HG03460 (cell line): ENCODE data around the gene KRT74.

ENCODE experiments used
- ATAC-seq: cut with Tn5 transposase; IDR thresholded peaks from one replicate; pipeline ENCODE4 v1.9.1; 2021; ENCODE audit not compliant: unreplicated experiment

Gene KRT74

DNA sequence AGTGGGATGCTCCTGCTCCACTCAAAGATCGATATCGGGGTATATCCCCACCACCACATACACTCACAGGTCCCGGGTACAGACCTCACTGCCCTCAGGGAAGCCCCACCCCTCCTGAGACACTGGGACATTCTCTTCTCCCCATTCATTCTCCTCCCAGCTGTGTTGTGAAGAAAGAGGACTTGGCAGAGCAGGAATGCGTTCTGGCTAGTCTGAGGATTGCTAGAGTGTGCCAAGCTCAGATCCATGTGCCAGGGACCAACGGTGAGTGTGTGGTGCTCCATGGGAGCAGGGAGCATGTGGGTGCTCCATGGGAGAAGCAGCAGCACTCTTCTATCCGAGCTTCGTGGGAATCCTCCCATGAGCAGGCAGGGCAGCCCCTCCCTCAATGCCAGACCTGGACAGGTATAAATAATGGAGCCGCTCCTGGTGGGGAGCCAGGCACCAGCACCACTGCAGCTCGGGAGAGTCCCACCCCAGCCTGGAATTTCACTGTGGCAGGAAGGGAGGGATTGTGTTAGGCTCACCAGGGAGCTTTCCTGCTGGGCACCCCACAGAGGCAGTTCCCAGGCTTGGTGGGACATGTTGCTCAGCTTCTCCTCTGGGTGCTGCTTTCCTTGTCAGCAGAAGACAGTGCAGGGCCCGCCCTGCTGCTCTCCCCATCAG is 51.2 kb downstream of the KRT74 start:
- no peak for ATAC-seq

- ATAC-seq, result no peak
Observed at GRCh38 chr12:52521568-52522266, 51.9 kb downstream of the KRT74 start.

DNA sequence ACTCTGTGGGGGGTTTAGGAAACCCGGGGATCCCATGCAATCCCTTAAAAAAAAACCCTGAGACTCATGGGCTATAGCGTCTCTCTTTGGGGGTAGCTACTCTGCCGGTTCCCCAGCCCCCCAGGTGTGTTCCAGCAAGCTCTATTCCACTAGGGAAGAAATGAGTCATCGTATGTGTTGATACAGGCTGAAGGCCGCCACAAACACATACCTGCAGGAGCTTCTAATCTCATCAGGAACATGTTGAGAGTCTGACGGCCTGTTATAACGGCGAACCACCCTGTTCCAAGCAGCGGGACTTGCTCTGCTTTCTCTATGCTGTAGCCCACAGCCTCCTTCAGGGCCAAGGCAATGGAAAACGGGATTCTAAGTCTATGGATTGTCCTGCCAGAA is 52.5 kb downstream of the KRT74 start:
- ATAC-seq, result no peak

GRCh38 chr12:52519826-52520662 is 53.6 kb downstream of the KRT74 start, which contains the start of gene KRT5:
TSS of gene KRT5 (minus strand) at chr12:52520394. CDS start at chr12:52520296, 98 bp downstream.
- no peak for ATAC-seq

GRCh38 chr12:52519387-52519703 is 54.3 kb downstream of the KRT74 start:
- no peak for ATAC-seq

- ATAC-seq, result no peak
Observed at GRCh38 chr12:52518574-52519386, 54.9 kb downstream of the KRT74 start.

DNA sequence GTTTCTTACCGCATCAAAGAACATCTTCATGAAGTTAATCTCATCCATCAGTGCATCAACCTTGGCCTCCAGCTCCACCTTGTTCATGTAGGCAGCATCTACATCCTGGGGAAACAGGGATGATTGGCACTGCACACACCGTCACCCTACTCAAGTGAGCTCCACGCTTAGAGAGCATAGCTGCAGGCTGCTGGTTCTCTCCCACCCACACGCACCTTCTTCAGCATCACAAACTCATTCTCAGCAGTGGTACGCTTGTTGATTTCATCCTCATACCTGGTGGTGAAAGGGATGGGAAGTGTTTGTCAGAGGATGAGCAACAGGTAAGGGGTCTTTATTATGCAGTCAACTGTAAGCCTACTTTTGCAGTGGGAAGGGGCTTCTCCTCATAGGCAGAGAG is 55.8 kb downstream of the KRT74 start:
- no peak for ATAC-seq

DNA sequence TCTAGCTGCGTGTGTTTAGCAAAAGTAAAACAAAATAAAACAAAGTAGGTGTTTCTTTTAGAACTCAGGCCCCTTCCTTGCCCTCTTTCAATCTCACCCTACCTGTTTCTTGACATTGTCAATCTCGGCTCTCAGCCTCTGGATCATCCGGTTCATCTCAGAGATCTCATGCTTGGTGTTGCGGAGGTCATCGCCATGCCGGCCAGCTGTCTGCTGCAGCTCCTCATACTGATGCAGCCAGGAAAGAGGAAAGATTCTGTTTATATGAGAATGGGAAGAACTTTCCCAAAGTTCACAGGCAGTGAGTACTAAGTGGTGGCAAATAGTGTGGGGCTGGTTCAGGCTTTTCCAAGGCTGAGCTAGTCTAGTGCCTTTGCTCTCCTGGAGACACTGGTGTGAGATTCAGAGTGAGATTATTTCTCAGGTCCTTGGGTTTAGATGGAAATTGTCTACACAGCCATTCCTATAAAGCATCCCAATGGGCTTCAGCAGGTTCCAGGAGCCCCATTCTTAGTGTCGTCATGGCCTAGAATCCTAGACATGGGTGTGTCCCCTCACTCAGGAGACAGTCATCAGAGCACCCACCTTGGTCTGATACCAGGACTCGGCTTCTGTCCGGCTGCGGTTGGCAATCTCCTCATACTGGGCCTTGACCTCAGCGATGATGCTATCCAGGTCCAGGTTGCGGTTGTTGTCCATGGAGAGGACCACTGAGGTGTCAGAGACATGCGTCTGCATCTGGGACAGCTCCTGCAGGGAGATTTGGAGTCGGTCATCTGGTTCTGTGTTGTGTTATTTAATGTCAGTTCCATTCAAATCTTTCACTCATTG is 56.4 kb downstream of the KRT74 start:
- no peak for ATAC-seq

DNA sequence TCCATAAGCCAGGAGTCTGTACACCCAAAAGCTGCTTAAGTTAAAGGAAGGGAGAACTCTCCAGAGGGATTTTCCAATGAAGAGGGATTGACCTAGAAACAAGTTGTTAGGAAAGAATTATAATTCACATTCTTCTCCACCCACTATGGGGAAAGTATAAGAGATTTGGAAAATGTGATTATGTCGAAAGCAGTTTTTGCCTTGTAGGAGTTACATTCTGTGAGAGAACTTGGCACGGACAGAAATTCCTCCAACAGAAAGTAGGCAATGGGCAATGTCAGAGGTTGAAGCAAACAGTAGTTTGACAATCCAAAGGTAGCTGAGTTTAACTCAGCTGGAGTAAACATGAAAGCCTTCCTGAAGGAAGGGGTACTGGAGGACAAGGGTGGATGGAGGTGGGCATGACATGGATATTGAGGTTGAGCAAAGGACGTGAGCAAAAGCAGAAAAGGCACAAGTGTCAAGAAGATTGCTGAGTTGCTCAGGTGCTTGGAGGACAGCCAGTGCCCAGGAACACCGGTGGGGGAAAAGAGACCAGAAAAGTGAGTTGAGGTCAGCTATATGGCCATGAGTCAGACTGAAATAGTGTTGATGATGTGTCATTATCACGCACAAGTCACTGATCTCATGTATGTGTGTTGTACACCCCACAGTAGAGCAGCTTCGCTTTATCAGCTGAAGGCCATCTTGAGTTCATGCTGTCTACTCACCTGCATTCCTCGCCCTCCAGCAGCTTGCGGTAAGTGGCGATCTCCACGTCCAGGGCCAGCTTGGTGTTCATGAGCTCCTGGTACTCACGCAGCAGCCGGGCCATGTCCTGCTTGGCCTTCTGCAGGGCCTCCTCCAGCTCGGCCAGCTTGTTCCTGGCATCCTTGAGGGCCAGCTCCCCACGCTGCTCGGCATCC is 57.5 kb downstream of the KRT74 start:
- no peak for ATAC-seq
